Measurements from ENCODE around the gene SLC9A7.
"Not testable (repeated sequence)": the region's sequence is repeated elsewhere in the genome, so short reads cannot be mapped to it uniquely, and the experiment has no call there.

SLC9A7 gene

DNA sequence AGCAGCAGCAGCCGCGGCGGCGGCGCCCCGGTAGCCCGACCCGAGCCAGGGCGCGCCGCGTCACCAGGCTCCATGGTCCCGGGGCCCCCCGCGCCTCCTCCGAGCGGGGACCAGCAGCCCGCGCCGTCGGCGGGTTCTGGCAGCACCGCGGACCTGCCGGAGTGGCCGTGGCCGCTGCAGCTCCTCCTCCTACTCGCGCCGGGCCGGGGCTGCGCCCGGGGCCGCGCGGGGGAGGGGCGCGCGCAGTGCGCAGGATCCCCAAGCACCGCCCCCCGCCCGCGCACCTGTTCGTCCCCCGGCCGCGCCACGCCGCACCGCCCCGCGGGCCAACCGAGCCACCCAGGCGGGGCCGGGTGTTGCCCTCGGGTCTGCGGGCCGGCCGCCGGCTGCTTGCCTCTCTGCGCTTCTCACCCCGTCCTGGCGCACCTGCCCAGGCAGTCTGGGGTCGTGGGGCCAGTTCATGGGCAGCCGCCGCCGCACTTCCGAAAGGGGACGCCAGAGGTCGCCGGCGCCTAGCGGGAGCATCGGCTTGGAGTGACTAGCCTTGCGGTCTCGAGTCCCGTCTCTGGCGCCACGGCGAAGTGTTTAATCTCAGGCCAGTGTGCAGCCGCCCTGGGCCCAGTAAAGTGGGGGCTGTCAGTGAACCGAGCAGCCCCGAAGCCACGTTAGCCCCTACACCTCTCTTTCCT lies at the start of gene SLC9A7:
Gene SLC9A7, minus strand, starts transcription at position 163 of the 689 bp plus-strand sequence. Its CDS starts 89 bp downstream, at position 74.
- no peak for DNase-seq (ENCODE audit: low read depth, low spot score)

DNA sequence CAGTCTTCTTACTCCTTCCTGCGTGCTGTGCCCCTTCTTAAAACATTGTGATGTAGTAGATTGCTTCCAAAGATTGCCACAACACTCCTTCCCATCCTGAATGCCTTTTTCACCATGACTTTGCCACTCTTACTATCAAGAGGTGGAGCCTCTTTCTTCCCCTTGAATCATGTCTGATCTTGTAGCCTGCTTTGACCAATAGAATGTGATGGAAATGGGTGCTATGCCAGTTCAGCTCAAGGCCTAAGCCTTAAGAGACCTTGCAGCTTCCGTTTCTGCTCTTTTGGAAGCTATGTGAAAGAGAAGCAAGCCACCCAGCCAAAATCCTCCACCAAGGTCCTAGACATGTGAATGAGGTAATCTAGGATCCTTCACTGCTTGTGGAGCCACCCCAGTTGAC lies 46.4 kb upstream of the SLC9A7 start:
- DNase-seq (ENCODE audit: low read depth, low spot score), result no peak

DNA sequence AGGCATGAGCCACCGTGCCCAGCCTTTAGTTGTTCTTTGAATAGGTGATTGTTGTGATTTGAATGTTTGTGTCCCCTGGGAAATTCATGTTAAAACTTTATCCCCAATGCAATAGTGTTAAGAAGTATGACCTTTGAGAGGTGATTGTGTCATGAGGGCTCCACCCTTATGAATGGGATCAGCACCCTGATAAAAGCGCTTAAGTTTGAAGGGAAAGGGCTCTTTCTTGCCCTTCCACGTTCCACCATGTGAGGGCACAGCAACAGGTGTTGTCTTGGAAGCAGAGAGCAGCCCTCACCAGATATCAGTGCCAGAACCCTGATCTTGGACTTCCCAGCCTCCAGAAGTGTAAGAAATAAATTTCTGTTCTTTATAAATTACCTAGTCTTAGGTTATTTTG lies 44.2 kb upstream of the SLC9A7 start:
- DNase-seq (ENCODE audit: low read depth, low spot score), result no peak

DNA sequence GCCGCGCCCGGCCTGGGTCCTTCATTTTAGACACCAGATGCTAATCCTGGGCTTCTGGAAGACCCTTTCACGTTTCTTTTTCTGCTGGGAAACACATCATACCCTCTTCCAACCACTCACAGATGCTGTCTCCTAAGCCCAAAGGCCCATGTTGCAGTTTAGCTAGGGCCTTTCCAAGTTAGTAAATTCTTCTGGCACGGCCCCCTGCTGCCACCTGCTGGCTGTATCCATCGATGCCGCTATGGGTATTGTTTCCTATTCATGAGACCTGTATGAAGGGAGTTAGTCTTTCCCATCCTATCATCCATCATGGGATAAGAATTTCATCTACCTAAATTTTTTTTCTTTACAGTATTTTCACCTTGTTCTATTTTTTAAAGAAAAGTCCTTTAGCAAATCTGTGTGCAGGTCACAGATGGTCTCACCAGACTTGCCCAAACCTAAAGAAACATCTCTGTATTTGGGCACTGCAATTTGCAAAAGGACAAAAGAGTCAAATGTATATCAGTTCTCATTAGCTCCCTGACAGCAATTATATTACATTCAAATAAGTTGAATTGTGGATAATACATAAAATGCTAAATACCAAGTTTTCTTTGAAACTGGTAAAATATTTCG lies 37.8 kb upstream of the SLC9A7 start:
- DNase-seq (ENCODE audit: low read depth, low spot score), result no peak

GRCh38 chrX:46793386-46794143 lies 34.6 kb upstream of the SLC9A7 start:
- no peak for DNase-seq (ENCODE audit: low read depth, low spot score)

GRCh38 chrX:46792810-46793188 lies 33.9 kb upstream of the SLC9A7 start:
- DNase-seq (ENCODE audit: low read depth, low spot score), result no peak

DNA sequence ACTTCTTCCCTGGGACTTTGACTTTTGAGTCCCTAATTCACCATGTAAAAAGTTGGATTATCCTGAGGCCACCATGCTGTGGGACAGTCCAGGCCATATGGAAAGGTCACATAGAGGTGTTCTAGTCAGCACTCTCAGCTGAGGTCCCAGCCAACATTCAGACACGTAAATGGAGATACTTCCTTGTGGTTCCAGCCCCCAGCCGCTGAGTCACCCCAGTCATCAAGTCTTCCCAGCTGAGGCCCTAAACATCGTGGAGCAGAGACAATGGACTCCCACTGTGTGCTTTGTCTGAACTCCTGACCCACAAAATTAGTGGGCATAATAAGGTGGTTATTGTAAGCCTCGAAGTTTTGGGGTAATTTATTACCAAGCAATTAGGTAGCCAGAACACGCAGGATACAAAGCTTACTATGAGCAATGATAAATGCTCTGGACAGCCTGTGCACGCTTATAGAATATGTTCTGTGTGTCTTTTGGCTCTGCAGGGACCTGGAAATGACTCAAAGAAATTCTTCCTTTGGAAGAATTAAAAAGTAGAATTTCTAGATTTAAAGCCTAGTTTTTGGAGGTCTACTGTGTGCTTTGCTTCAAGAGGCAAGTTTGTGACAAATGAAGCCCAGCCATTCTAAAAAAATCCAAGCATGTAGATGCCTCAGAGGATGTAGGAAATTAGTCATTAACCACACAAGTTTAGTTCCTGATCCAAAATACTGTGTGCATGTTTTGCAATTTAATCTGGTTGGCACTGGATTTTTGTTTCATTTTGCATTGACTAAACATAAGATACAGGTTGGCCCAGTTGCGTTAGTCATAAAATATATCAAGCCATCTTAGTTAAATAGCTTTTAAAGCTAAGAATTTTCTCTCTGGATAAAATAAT lies 33.2 kb upstream of the SLC9A7 start:
- peak; percentile 32 for DNase-seq (ENCODE audit: low read depth, low spot score)

GRCh38 chrX:46788902-46789301 lies 30.0 kb upstream of the SLC9A7 start:
- no peak for DNase-seq (ENCODE audit: low read depth, low spot score)

DNA sequence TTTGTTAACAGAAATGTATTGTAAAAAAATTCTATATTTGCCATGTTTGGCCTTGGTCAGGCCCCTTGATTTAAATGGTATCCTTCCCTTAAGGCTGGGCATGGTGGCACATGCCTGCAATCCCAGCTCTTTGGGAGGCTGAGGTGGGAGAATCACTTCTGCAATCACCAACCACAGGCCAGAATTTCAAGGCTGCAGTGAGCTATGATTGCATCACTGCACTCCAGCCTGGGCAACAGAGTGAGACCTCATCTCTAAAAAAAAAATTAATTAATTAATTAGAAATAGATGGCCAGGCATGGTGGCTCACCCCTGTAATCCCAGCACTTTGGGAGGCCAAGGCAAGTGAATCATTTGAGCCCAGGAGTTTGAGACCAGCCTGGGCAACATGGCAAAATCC lies 25.5 kb upstream of the SLC9A7 start:
- not testable (repeated sequence) for DNase-seq (ENCODE audit: low read depth, low spot score)

DNA sequence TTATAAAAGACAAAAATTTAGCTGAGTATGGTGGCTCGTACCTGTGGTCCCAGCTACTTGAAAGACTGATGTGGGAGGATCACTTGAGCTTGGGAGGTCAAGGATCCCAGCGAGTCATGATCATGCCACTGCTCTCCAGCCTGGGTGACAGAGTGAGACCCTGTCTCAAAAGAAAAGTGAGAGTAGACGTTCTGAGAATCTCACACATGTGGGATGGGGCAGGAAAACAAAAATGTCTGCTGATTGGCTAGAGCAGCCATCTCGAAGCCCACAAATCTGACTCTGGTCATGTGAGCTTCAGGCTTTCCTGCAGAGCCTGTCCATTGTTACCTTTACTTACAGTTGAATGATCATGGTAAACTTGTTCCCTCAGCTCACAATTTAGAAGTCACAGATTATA lies 23.1 kb upstream of the SLC9A7 start:
- DNase-seq (ENCODE audit: low read depth, low spot score), result no peak

DNA sequence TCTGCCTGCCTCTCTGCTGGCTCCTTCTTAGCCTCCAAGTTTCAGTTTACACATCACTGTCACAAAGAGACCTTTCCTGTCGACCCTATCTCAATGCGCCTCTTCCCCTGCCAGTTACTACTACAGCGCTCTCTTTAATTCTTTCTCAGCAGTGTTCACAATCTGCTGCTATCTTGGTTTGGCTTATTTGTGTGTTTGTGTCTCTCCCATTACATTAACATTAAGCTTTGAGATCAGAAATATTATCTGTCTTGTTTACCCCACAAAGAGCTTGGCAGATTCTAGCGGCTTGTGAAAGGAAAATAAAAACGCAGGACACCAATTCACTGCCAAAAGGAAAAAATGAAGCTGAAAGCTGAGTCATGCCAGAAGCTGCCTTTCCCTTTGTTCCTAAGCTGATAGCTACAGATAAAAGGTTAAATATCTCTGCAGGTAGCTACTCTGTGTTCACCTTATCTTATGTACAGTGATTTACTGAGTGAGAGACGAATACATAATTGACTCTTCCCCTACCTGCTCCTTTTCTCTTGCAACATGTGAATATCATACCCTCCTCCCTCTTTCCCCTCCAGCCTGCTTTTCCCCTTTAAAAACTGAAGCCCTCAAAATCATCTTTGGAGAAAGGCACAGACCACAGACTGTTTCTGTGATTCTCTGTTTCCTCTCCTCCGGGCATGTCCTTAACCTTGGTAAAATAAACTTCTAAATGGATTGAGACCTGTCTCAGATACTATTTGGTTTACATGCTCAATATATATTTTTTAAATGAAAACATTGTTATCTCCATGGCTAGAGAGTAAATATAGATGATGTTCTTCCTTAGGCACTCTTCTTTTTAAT lies 19.3 kb upstream of the SLC9A7 start:
- no peak for DNase-seq (ENCODE audit: low read depth, low spot score)

- no peak for DNase-seq (ENCODE audit: low read depth, low spot score)
Observed at GRCh38 chrX:46770817-46771163, 11.9 kb upstream of the SLC9A7 start.

DNA sequence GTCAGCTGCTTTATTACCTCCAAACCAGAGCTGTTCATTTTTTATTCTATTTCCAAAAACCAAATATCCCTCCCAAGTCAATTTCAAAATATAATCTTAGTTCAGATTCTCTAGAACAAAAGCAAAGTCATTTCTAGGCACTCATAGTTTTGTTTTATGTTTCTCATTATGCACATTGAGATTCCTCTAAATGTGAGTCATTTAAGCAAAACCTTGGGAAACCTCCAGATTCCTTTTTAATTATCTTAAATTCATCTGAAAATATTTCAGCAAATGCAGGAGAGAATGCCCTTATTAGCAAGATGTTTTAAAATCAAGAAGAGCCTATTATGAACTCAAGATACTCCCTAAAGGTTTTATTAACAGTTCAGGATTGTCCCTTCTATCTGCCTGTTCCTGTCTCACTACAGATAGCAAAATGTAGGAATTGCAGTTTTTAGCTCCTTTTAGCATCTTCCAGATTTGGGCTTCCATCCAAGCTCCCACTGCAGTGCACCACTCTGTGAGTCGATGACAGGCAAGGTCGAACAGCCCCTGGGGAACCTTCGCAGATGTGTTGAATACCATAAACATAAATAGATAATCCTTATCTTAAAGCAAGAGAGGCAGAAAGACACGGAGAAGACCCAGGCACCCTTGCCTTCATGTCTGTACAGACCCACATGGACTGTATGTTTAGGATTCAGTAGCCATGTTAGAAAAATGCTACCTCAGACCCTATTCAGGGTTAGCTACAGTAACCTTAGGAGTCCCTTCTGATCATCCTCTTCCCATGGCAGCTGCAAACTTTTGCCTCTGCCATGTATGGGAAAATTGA lies 11.3 kb upstream of the SLC9A7 start:
- DNase-seq (ENCODE audit: low read depth, low spot score), result no peak

- no peak for DNase-seq (ENCODE audit: low read depth, low spot score)
Observed at GRCh38 chrX:46762963-46763362, 4.0 kb upstream of the SLC9A7 start.

DNA sequence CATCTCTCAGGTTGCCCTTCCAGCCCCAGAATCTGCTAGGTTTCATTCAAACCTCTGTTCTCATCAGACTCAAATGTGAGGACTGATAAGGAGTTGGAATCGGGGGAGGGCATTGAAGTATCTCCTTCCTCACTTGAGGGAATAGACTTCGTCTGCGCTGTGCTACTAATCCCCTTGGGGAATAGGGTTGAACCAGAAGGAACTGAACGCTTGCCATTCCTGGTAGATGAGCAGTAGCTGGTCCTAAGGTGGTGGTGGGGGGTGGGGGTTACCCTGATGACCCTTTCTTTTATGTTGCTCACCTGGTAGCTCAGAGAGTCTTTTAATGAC lies 692 bp upstream of the SLC9A7 start:
- no peak for DNase-seq (ENCODE audit: low read depth, low spot score)

- no peak for DNase-seq (ENCODE audit: low read depth, low spot score)
Observed at GRCh38 chrX:46758163-46758955, 559 bp downstream of the SLC9A7 start.

DNA sequence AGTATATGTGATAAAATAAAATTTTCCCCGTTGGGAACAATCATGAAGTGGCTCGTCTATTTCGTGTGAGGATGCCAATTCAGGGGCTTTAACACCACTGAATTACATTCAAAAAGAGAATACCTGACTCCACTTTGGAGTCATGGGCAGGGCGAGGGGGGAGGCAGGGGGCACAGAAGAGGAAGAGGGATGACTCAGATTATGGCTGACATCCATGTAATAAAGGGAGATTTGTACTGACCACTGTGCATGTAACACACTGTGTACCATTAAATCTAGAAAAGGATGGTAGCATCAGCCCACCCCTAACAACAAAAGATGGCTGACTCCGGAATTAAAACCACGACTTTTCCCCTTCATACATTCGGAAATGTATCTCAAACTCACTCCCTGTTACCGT lies 1.3 kb downstream of the SLC9A7 start:
- DNase-seq (ENCODE audit: low read depth, low spot score), result no peak

DNA sequence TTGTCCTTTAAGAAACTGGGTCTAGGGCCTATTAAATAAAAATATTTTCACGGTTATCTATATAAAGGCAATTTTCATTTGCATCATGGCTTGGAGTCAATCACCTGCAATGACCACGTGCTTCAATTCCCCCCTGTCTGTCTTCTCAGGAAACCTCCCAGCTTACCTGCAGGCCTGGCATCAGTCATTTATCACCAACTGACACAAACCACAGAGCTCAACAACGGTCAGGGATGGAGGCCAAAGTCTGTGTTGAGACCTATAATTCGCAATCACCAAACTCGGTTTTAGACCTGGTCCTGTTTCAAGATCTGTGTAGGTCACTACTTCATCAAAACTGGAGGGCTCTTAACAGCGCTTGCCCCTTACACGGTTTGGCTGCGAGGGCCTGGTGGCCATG lies 1.9 kb downstream of the SLC9A7 start:
- no peak for DNase-seq (ENCODE audit: low read depth, low spot score)

- DNase-seq (ENCODE audit: low read depth, low spot score), result no peak
Observed at GRCh38 chrX:46755671-46756070, 3.2 kb downstream of the SLC9A7 start.

Data from smooth muscle cell of the brain vasculature (primary cell).